Right atrium auricular region (tissue), 2 donors: Measurements from ENCODE around the gene SCG3. TPM values are rescaled to one million over a fixed set of nuclear protein-coding genes. Genes with fewer than 3 reads are reported as not detected.

ENCODE experiments used
- DNase-seq: peaks from one replicate; pipeline ENCODE4 v3.0.0-alpha.2; 2019; ENCODE audit warnings: low spot score
- H3K27ac ChIP-seq, 2 donors: fragments of 200-600 bp; sonication (generic); 1 replicate in 1 of 2; 2 replicates in 1 of 2; pipeline ENCODE4 v1.5.1; 2016 to 2019
- H3K27me3 ChIP-seq, 2 donors: fragments of 200-600 bp; sonication (generic); one replicate each; pipeline versions ENCODE4 v1.5.1 to v1.6.0; 2017 to 2019
- H3K36me3 ChIP-seq: fragments of 200-600 bp; sonication (generic); one replicate; pipeline ENCODE4 v1.5.1; 2016
- H3K4me1 ChIP-seq, 2 donors: fragments of 200-600 bp; sonication (generic); one replicate each; pipeline versions ENCODE4 v1.5.1 to v1.6.0; 2017 to 2019
- H3K4me3 ChIP-seq, 2 donors: fragments of 200-600 bp; sonication (generic); 1 replicate in 1 of 2; 2 replicates in 1 of 2; pipeline ENCODE4 v1.5.1; 2017 to 2019; ENCODE audit warnings: mild to moderate bottlenecking in 1 of 2, moderate library complexity in 1 of 2
- H3K9me3 ChIP-seq, 2 donors: fragments of 200-600 bp; sonication (generic); one replicate each; pipeline ENCODE4 v1.5.1; 2019
- total RNA-seq, 2 donors: library from RNA; depleted of rRNA; stranded (reverse); fragments of >200 nt; gene quantifications; one replicate each; pipeline ENCODE4 v1.1.0, GENCODE V29; 2016
- TF ChIP-seq, protein P1 (sequence below), 2 donors: fragments of 200-600 bp; sonication (generic); IDR thresholded peaks; one replicate each; pipeline ENCODE4 v1.5.1; 2019; ENCODE audit warnings: antibody characterized with exemption in 2 of 2

SCG3 gene
- total RNA-seq, 2 donors from 2014 or later: not detected

GRCh38 chr15:51677021-51677420 is 4.3 kb upstream of the SCG3 start:
- Histone ChIP-seq H3K27ac (no peak overlapping the region), H3K27me3 (no peaks in the 10 kb centered on the region), H3K4me1 (peaks cover 0 to 7% of the 10 kb centered on the region in 2 donors), H3K9me3 (no peaks in the 10 kb centered on the region), H3K4me3 (no peak overlapping the region), H3K36me3 (no peaks in the 10 kb centered on the region)
- no peak for DNase-seq
- TF ChIP-seq, protein P1, sequence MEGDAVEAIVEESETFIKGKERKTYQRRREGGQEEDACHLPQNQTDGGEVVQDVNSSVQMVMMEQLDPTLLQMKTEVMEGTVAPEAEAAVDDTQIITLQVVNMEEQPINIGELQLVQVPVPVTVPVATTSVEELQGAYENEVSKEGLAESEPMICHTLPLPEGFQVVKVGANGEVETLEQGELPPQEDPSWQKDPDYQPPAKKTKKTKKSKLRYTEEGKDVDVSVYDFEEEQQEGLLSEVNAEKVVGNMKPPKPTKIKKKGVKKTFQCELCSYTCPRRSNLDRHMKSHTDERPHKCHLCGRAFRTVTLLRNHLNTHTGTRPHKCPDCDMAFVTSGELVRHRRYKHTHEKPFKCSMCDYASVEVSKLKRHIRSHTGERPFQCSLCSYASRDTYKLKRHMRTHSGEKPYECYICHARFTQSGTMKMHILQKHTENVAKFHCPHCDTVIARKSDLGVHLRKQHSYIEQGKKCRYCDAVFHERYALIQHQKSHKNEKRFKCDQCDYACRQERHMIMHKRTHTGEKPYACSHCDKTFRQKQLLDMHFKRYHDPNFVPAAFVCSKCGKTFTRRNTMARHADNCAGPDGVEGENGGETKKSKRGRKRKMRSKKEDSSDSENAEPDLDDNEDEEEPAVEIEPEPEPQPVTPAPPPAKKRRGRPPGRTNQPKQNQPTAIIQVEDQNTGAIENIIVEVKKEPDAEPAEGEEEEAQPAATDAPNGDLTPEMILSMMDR (IDR thresholded peaks at IDR 0.05): no peak

GRCh38 chr15:51677452-51677851 is 3.9 kb upstream of the SCG3 start:
- no peaks in the 10 kb centered on the region for H3K36me3 ChIP-seq
- DNase-seq: no peak
- no peak overlapping the region for H3K4me3 ChIP-seq
- no peak overlapping the region for H3K27ac ChIP-seq
- H3K4me1 ChIP-seq: peaks cover 0 to 7% of the 10 kb centered on the region in 2 donors
- no peaks in the 10 kb centered on the region for H3K27me3 ChIP-seq
- TF ChIP-seq, protein P1 (IDR thresholded peaks at IDR 0.05): no peak
- no peaks in the 10 kb centered on the region for H3K9me3 ChIP-seq

DNA sequence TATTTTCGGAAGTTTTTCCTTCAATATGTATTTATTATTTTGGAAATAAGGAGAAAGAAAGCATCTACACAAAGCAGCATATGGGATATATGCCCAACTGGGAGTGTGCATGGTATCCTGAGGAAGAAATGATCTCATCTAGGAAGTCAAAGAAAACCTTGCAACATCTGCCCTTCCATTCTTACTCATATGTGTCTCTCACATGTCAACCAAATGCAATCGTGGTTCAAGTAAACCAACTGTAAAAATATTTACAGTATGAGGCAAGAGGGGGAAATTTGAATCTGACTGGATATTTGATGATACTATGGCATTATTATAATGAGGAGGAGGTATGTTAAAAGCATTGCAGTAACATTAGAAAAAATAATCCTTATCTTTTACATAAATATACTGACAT is 3.2 kb upstream of the SCG3 start:
- Histone ChIP-seq H3K4me1 (peaks cover 0 to 7% of the 10 kb centered on the region in 2 donors), H3K27me3 (no peaks in the 10 kb centered on the region), H3K4me3 (no peak overlapping the region), H3K9me3 (no peaks in the 10 kb centered on the region), H3K27ac (no peak overlapping the region), H3K36me3 (no peaks in the 10 kb centered on the region)
- DNase-seq: no peak
- TF ChIP-seq, protein P1 (IDR thresholded peaks at IDR 0.05): no peak

- Histone ChIP-seq H3K4me3 (no peak overlapping the region), H3K36me3 (no peaks in the 10 kb centered on the region), H3K9me3 (no peaks in the 10 kb centered on the region), H3K4me1 (peaks cover 0 to 7% of the 10 kb centered on the region in 2 donors), H3K27ac (no peak overlapping the region), H3K27me3 (no peaks in the 10 kb centered on the region)
- no peak for DNase-seq
- TF ChIP-seq, protein P1 (IDR thresholded peaks at IDR 0.05): no peak
Observed at GRCh38 chr15:51680321-51680720, 982 bp upstream of the SCG3 start.

DNA sequence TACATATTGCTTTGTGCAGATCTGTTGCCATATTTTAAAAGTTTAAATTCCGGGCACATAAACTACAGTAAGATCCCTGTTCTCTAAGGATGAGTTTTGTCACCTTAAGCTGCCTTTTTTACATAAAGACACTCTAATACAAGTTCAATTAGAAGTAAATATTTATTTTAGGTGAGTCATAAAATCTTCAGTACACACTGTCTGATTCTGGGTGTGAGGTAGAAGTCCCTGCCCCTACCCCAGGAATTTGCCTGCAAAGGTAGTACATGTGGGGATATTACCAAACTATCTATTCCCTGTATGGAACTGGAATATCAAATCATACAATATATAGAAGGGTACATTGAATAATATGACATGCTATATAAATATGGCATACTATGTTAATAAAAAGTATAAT is 6.3 kb downstream of the SCG3 start:
- no peaks in the 10 kb centered on the region for H3K4me1 ChIP-seq
- no peaks in the 10 kb centered on the region for H3K9me3 ChIP-seq
- H3K4me3 ChIP-seq: no peak overlapping the region
- DNase-seq: no peak
- TF ChIP-seq, protein P1 (IDR thresholded peaks at IDR 0.05): no peak
- no peak overlapping the region for H3K27ac ChIP-seq
- no peaks in the 10 kb centered on the region for H3K27me3 ChIP-seq
- H3K36me3 ChIP-seq: no peaks in the 10 kb centered on the region

GRCh38 chr15:51688863-51689262 is 7.6 kb downstream of the SCG3 start:
- H3K4me3 ChIP-seq: no peak overlapping the region
- H3K36me3 ChIP-seq: no peaks in the 10 kb centered on the region
- TF ChIP-seq, protein P1 (IDR thresholded peaks at IDR 0.05): no peak
- no peaks in the 10 kb centered on the region for H3K9me3 ChIP-seq
- H3K27me3 ChIP-seq: no peaks in the 10 kb centered on the region
- no peak overlapping the region for H3K27ac ChIP-seq
- H3K4me1 ChIP-seq: no peaks in the 10 kb centered on the region
- DNase-seq: no peak
